WERI-Rb-1 (cell line): ENCODE data around the gene TOMM40L.
A peak's percentile ranks its signal among the peaks of the same experiment; 100 is the strongest.
"Not testable (repeated sequence)": the region's sequence is repeated elsewhere in the genome, so short reads cannot be mapped to it uniquely, and the experiment has no call there.

ENCODE experiments used
- DNase-seq: peaks from one replicate; pipeline ENCODE4 v3.0.0-alpha.2; 2020
- H3K27ac ChIP-seq: fragments of 250-450 bp; sonication (Bioruptor Pico); 2 replicates; pipeline ENCODE4 v1.5.1; 2020; ENCODE audit warnings: mild to moderate bottlenecking, moderate library complexity
- H3K27me3 ChIP-seq: fragments of 250-450 bp; sonication (Bioruptor Pico); 2 replicates; pipeline ENCODE4 v1.5.1; 2021; ENCODE audit warnings: mild to moderate bottlenecking, low read depth, moderate library complexity; ENCODE audit not compliant: insufficient read depth, severe bottlenecking
- H3K36me3 ChIP-seq: fragments of 250-450 bp; sonication (Bioruptor Pico); 2 replicates; pipeline ENCODE4 v1.5.1; 2020; ENCODE audit warnings: mild to moderate bottlenecking, moderate library complexity
- H3K4me3 ChIP-seq: 2 replicates; pipeline ENCODE4 v1.5.1; 2011; ENCODE audit warnings: low read depth, mild to moderate bottlenecking, control low read depth, low read length
- H3K9me3 ChIP-seq: fragments of 250-450 bp; sonication (Bioruptor Pico); 2 replicates; pipeline ENCODE4 v1.5.1; 2021; ENCODE audit warnings: mild to moderate bottlenecking, moderate library complexity; ENCODE audit not compliant: severe bottlenecking
- TF ChIP-seq, protein P1 (sequence below): IDR thresholded peaks from 2 replicates; pipeline ENCODE4 v1.5.1; 2011; ENCODE audit warnings: low read depth, mild to moderate bottlenecking, control low read depth, inconsistent platforms, low read length

Gene TOMM40L

DNA sequence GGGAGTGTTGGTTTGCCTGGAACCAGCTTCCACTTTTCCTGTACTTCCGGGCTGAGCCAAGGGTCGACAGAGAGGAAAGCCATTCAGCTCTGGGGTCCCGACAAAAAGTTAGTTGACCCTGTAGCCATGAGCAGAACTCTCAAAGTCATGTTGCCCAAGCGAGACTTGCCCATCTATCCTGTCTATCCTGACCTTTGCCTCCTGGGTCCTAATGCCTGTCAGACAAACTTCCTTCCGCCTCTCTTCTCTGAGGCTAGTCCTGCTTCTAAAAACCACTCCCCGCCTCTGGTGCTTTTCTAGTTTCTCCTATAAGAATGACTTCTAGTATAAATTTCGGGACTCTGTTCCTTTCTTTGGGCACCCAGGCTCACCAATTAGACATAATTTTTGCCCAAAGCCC, 25.0 kb downstream of the TOMM40L start:
- DNase-seq = no peak
- Histone ChIP-seq H3K27ac (no peak overlapping the region), H3K4me3 (no peak overlapping the region), H3K36me3 (no peaks in the 10 kb centered on the region), H3K9me3 (peaks cover 30% of the 10 kb centered on the region), H3K27me3 (peaks cover 91% of the 10 kb centered on the region)
- TF ChIP-seq, protein P1, sequence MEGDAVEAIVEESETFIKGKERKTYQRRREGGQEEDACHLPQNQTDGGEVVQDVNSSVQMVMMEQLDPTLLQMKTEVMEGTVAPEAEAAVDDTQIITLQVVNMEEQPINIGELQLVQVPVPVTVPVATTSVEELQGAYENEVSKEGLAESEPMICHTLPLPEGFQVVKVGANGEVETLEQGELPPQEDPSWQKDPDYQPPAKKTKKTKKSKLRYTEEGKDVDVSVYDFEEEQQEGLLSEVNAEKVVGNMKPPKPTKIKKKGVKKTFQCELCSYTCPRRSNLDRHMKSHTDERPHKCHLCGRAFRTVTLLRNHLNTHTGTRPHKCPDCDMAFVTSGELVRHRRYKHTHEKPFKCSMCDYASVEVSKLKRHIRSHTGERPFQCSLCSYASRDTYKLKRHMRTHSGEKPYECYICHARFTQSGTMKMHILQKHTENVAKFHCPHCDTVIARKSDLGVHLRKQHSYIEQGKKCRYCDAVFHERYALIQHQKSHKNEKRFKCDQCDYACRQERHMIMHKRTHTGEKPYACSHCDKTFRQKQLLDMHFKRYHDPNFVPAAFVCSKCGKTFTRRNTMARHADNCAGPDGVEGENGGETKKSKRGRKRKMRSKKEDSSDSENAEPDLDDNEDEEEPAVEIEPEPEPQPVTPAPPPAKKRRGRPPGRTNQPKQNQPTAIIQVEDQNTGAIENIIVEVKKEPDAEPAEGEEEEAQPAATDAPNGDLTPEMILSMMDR = no peak

DNA sequence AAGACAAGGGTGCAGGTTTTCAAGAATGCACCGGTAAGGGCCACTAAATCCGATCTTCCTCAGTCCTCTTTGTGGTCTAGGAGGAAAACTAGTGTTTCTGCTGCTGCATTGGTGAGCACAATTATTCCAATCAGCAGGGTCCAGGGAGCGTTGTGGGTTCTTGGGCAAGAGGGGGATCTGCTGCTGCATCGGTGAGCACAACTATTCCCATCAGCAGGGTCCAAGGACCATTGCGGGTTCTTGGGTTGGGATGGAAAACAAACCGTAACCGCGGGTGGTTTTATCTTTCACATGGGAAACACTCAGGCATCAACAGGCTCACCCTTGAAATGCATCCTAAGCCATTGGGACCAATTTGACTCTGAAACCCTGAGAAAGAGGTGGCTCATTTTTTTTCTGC, 25.7 kb downstream of the TOMM40L start:
- TF ChIP-seq, protein P1 = no peak
- Histone ChIP-seq H3K36me3 (no peaks in the 10 kb centered on the region), H3K9me3 (peaks cover 38% of the 10 kb centered on the region), H3K4me3 (no peak overlapping the region), H3K27ac (no peak overlapping the region), H3K27me3 (peaks cover 90% of the 10 kb centered on the region)
- DNase-seq = no peak

DNA sequence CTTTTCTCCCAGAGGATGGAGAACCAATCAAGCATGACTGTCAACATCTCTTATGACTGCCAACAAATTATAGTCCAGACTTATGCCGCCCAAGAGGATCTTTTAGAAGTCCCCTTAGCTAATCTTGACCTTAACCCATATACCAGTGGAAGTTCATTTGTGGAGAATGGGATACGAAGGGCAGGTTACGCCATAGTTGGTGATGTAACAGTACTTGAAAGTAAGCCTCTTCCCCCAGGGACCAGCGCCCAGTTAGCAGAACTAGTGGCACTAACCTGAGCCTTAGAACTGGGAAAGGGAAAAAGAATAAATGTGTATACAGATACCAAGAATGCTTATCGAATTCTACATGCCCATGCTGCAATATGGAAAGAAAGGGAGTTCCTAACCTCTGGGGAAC, 29.4 kb downstream of the TOMM40L start:
- Histone ChIP-seq H3K27me3 (peaks cover 95% of the 10 kb centered on the region), H3K9me3 (peaks cover 41% of the 10 kb centered on the region)
- DNase-seq, H3K4me3 ChIP-seq, H3K27ac ChIP-seq, H3K36me3 ChIP-seq: not testable (repeated sequence)

DNA sequence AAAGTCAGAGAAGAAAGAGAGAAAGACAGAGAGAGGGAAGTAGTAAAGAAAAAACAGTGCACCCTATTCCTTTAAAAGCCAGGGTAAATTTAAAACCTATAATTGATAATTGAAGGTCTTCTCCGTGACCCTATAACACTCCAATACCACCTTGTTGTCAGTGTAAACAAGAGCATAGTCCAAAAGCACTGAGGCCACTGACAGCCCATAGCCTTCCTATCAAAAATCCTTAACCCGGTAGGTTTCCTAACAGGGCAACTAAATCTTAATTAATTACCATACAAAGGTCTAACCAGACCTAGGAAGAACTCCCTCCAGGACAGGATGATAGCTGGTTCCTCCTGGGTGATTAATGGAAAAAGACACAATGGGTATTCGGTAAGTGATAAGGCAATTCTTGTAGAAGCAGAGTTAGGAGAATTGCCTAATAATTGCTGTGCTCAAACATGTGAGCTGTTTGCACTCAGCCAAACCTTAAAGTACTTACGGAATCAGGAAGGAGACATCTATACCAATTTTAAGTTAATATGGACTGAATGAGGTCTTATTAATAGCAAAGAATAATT, 30.2 kb downstream of the TOMM40L start:
- H3K36me3 ChIP-seq, H3K4me3 ChIP-seq, H3K27ac ChIP-seq, DNase-seq: not testable (repeated sequence)
- H3K27me3 ChIP-seq = peaks cover 95% of the 10 kb centered on the region
- H3K9me3 ChIP-seq = peaks cover 37% of the 10 kb centered on the region

DNA sequence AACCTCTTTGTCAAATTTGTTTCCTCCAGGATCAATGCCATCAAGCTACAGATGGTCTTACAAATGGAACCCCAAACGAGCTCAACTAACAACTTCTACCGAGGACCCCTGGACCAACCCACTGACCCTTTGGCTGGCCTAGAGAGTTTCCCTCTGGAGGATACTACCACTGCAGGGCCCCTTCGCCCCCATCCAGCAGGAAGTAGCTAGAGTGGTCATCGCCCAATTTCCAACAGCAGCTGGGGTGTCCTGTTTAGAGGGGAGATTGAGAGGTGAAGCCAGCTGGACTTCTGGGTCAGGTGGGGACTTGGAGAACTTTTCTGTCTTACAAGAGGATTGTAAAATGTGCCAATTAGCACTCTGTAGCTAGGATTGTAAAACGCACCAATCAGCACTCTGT, 31.2 kb downstream of the TOMM40L start:
- H3K4me3 ChIP-seq, DNase-seq, H3K36me3 ChIP-seq, H3K27ac ChIP-seq: not testable (repeated sequence)
- peaks cover 36% of the 10 kb centered on the region for H3K9me3 ChIP-seq
- peaks cover 95% of the 10 kb centered on the region for H3K27me3 ChIP-seq

DNA sequence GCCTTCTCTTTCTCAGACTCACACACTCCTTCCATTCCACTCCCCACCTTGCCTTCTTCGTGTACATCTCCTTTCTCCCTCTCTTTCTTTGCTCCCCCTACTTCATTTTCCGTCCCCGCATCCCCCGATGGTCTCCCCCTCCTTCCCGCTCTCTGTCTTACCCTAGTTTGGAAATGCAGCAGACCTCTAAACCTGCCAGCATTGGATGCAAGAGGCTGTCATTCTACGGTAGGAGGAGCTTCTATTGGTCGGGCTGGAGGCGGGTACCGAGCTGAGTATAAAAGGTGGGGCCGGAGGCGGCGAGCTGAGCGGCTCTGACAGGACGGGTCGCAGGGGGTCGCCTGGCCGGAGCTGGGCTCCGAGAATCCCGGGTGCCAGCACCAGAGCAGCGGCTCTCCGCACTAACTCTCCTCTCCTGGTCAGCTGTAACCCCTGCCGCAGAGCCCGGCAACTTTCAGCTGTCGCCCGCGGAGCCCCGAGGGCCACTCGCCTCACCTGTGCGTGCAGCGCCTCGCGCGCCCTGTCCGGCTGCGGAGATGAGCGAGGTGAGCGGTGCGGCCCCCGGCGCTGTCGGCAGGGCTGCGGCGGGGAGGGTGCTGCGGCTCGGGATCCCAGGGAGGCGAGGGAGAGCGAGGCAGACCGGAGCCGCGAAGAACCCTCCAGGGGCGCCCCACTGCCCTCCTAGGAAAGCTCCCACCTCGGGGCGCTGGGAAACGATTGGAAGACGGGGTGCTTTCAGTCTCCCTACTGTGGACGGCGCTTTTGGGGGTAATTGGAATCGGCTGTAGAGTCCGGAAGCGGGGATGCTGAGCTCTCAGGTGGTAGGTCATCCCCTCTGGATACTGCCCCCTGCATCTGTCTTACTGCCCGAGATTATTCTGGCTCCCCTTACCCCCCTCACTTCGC, 32.8 kb downstream of the TOMM40L start, which contains the start of gene PCP4L1:
PCP4L1 (plus strand) TSS at position 307 of the 906 bp plus-strand sequence; CDS start at position 537, 230 bp downstream.
- Histone ChIP-seq H3K9me3 (peaks cover 33% of the 10 kb centered on the region), H3K4me3 (peak within 1 kb of the TSS; percentile 26), H3K27me3 (peaks cover 95% of the 10 kb centered on the region), H3K36me3 (no peaks in the 10 kb centered on the region), H3K27ac (no peak within 1 kb of the TSS)
- DNase-seq = peak; percentile 53
- TF ChIP-seq, protein P1 = no peak

DNA sequence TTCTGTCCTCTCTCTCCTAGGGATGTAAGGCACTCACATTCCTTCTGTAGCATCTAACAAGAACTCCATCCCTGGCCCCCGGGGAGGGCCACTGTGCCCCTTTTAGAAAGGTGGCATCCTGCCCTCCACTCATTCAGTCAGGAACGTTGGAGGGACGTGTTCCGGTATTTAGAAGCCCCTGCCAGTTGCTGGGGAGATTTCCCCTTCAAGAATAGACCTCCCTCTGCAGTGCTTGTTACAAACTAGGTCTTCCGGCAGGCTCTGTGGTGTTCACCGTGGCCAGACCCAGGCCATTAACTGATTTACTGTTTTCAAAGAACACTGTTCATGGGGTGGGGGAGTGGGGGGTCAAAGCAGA, 33.5 kb downstream of the TOMM40L start:
- TF ChIP-seq, protein P1 = no peak
- H3K9me3 ChIP-seq = peaks cover 35% of the 10 kb centered on the region
- peaks cover 94% of the 10 kb centered on the region for H3K27me3 ChIP-seq
- no peak overlapping the region for H3K4me3 ChIP-seq
- H3K36me3 ChIP-seq = no peaks in the 10 kb centered on the region
- DNase-seq = no peak
- H3K27ac ChIP-seq = no peak overlapping the region
